WTC11 (cell line): Measurements from ENCODE around the gene NAALADL2. TPM values are rescaled to one million over a fixed set of nuclear protein-coding genes. Genes with fewer than 3 reads are reported as not detected.
"Not testable (repeated sequence)": the region's sequence is repeated elsewhere in the genome, so short reads cannot be mapped to it uniquely, and the experiment has no call there.

Source experiments
- ATAC-seq: fragments of 200-7000 bp; cut with Tn5 transposase; 2 replicates; pipeline ENCODE4 v1.10.0; 2021; ENCODE audit warnings: mild to moderate bottlenecking, moderate library complexity
- CTCF ChIA-PET: fragments of 300-600 bp; sonication (Branson Sonifier 250); formaldehyde crosslinking; loops from one replicate; lab custom pipeline; 2021; ENCODE audit warnings: antibody characterized with exemption; lab: Charles Lee
- POLR2A ChIA-PET: fragments of 350-600 bp; sonication (Branson Sonifier 250); formaldehyde crosslinking; loops from one replicate; lab custom pipeline; 2021; ENCODE audit warnings: antibody characterized with exemption; lab: Charles Lee
- DNase-seq: peaks from one replicate; pipeline ENCODE4 v3.0.0; 2021; ENCODE audit warnings: low spot score
- H3K27ac Mint-ChIP-seq: 2 replicates; pipeline ENCODE4 v1.8.0; 2021; ENCODE audit warnings: mixed read lengths
- H3K27me3 Mint-ChIP-seq: 2 replicates; pipeline ENCODE4 v1.8.0; 2021; ENCODE audit warnings: low read depth, mild to moderate bottlenecking, moderate library complexity, mixed read lengths
- H3K36me3 Mint-ChIP-seq: 2 replicates; pipeline ENCODE4 v1.8.0; 2021; ENCODE audit warnings: mixed read lengths
- H3K4me1 Mint-ChIP-seq: 2 replicates; pipeline ENCODE4 v1.8.0; 2022; ENCODE audit warnings: mixed read lengths
- H3K4me3 Mint-ChIP-seq: 2 replicates; pipeline ENCODE4 v1.8.0; 2021; ENCODE audit warnings: mild to moderate bottlenecking, moderate library complexity, mixed read lengths
- H3K9me3 Mint-ChIP-seq: 2 replicates; pipeline ENCODE4 v1.8.0; 2021; ENCODE audit warnings: mixed read lengths
- CBFB ChIP-seq: sonication (generic); formaldehyde crosslinking; IDR thresholded peaks from 2 replicates; pipeline ENCODE4 v1.8.1; 2022; ENCODE audit warnings: mild to moderate bottlenecking, low read depth, missing genetic modification reagents
- CREB1 ChIP-seq: sonication (generic); formaldehyde crosslinking; IDR thresholded peaks from 2 replicates; pipeline ENCODE4 v1.8.0; 2023; ENCODE audit warnings: mild to moderate bottlenecking, missing genetic modification reagents
- ETV6 ChIP-seq: sonication (generic); formaldehyde crosslinking; IDR thresholded peaks from 2 replicates; pipeline ENCODE4 v1.8.1; 2022; ENCODE audit warnings: mild to moderate bottlenecking, missing genetic modification reagents
- GRHL2 ChIP-seq: fragments of 250-450 bp; sonication (Bioruptor Pico); IDR thresholded peaks from 2 replicates; pipeline ENCODE4 v1.8.0; 2022; ENCODE audit warnings: mild to moderate bottlenecking, moderate library complexity; ENCODE audit not compliant: insufficient replicate concordance, severe bottlenecking
- MXD4 ChIP-seq: fragments of 250-450 bp; sonication (Bioruptor Pico); IDR thresholded peaks from 2 replicates; pipeline ENCODE4 v1.8.0; 2021; ENCODE audit warnings: mild to moderate bottlenecking, moderate library complexity, borderline replicate concordance
- NFYB ChIP-seq: sonication (generic); formaldehyde crosslinking; conservative IDR thresholded peaks from 2 replicates; pipeline ENCODE4 v1.8.0; 2022; ENCODE audit warnings: low read depth, missing genetic modification reagents
- PRRX2 ChIP-seq: fragments of 250-450 bp; sonication (Bioruptor Pico); IDR thresholded peaks from 2 replicates; pipeline ENCODE4 v1.8.0; 2021; ENCODE audit warnings: mild to moderate bottlenecking
- SOX15 ChIP-seq: fragments of 250-450 bp; sonication (Bioruptor Pico); IDR thresholded peaks from 2 replicates; pipeline ENCODE4 v1.9.0; 2021; ENCODE audit warnings: mild to moderate bottlenecking
- SP1 ChIP-seq: sonication (generic); formaldehyde crosslinking; conservative IDR thresholded peaks from 2 replicates; pipeline ENCODE4 v1.8.1; 2022; ENCODE audit warnings: missing genetic modification reagents
- STAT6 ChIP-seq: sonication (generic); formaldehyde crosslinking; conservative IDR thresholded peaks from 2 replicates; pipeline ENCODE4 v1.8.1; 2023; ENCODE audit warnings: mild to moderate bottlenecking, low read depth, missing genetic modification reagents, moderate library complexity
- TP53 ChIP-seq: sonication (generic); formaldehyde crosslinking; IDR thresholded peaks from 2 replicates; pipeline ENCODE4 v1.8.1; 2023; ENCODE audit warnings: mild to moderate bottlenecking, missing genetic modification reagents
- USF1 ChIP-seq: sonication (generic); formaldehyde crosslinking; IDR thresholded peaks from 2 replicates; pipeline ENCODE4 v1.8.0; 2022; ENCODE audit warnings: mild to moderate bottlenecking, missing genetic modification reagents
- ZBTB43 ChIP-seq: sonication (generic); formaldehyde crosslinking; IDR thresholded peaks from 2 replicates; pipeline ENCODE4 v1.8.1; 2023; ENCODE audit warnings: mild to moderate bottlenecking, missing genetic modification reagents
- ZNF121 ChIP-seq: sonication (generic); formaldehyde crosslinking; IDR thresholded peaks from 2 replicates; pipeline ENCODE4 v1.8.0; 2023; ENCODE audit warnings: missing genetic modification reagents
- ZNF138 ChIP-seq: sonication (generic); formaldehyde crosslinking; conservative IDR thresholded peaks from 2 replicates; pipeline ENCODE4 v1.8.1; 2022; ENCODE audit warnings: mild to moderate bottlenecking, moderate library complexity, missing genetic modification reagents
- ZNF423 ChIP-seq: fragments of 250-450 bp; sonication (Bioruptor Pico); IDR thresholded peaks from 2 replicates; pipeline ENCODE4 v2.1.2; 2022; ENCODE audit warnings: mild to moderate bottlenecking, moderate library complexity
- total RNA-seq: library from RNA; stranded (reverse); gene quantifications from 3 replicates; pipeline ENCODE4 v1.2.3, GENCODE V29; 2021
- TF ChIP-seq, protein P1 (sequence below): sonication (generic); formaldehyde crosslinking; IDR thresholded peaks from 2 replicates; pipeline ENCODE4 v1.8.0; 2022; ENCODE audit warnings: mild to moderate bottlenecking, missing genetic modification reagents
- TF ChIP-seq, protein P2 (sequence below): sonication (generic); formaldehyde crosslinking; IDR thresholded peaks from 2 replicates; pipeline ENCODE4 v1.8.0; 2022; ENCODE audit warnings: missing genetic modification reagents
- TF ChIP-seq, protein P3 (sequence below): fragments of 250-450 bp; sonication (Bioruptor Pico); IDR thresholded peaks from 2 replicates; pipeline ENCODE4 v1.9.0; 2021; ENCODE audit warnings: moderate library complexity, mild to moderate bottlenecking, inconsistent platforms, borderline replicate concordance
- TF ChIP-seq, protein P4 (sequence below): fragments of 250-450 bp; sonication (Bioruptor Pico); conservative IDR thresholded peaks from 2 replicates; pipeline ENCODE4 v1.9.0; 2021; ENCODE audit warnings: mild to moderate bottlenecking
- TF ChIP-seq, protein P5 (sequence below): sonication (generic); formaldehyde crosslinking; IDR thresholded peaks from 2 replicates; pipeline ENCODE4 v1.8.1; 2023; ENCODE audit warnings: mild to moderate bottlenecking, missing genetic modification reagents, moderate library complexity

NAALADL2 gene
- total RNA-seq, 1 experiment from 2014 or later, result 1.2 TPM

DNA sequence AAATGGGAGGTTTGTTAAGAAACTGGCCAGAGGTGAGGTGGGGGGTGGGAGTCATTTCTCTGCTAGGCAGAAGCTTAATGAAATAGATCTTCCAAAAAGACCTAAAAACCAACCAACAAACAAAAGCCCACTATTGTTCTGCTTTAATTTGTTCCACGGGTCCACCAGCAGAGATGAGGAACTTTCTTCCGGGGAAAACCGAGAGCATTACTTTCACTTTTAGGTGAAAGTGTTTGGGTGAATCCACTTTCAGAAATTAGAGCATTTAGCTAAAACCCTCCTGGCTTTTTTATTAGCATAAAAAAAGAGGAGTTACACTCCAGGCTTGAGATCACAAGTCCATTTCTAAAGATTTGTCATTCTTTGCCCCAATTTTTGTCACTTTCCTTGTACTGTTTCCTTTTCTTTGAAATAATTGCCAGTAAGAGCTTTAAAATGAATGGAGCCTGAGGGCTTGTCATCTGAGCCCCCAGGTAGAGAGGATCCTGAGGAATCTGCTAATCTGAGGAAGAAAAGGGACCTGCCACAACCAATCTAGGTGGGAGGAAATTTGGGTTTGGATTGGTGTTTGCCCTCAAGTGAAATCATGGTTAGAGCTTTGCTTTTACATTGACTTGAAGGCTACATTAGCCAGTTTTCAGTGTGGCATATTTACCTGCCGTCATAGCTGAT, 667.6 kb downstream of the NAALADL2 start (continued):
- TF ChIP-seq ZNF423 (CRISPR knock-in tag) (no peak), ZNF138 (CRISPR knock-in tag) (no peak), SOX15 (CRISPR knock-in tag) (no peak), STAT6 (no peak), SP1 (CRISPR knock-in tag) (no peak), ZNF121 (CRISPR knock-in tag) (no peak), CREB1 (CRISPR knock-in tag) (no peak), CBFB (CRISPR knock-in tag) (no peak)
- TF ChIP-seq, protein P1, sequence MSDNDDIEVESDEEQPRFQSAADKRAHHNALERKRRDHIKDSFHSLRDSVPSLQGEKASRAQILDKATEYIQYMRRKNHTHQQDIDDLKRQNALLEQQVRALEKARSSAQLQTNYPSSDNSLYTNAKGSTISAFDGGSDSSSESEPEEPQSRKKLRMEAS (CRISPR knock-in tag), result no peak
- TF ChIP-seq, all 79 proteins: peak for 0

DNA sequence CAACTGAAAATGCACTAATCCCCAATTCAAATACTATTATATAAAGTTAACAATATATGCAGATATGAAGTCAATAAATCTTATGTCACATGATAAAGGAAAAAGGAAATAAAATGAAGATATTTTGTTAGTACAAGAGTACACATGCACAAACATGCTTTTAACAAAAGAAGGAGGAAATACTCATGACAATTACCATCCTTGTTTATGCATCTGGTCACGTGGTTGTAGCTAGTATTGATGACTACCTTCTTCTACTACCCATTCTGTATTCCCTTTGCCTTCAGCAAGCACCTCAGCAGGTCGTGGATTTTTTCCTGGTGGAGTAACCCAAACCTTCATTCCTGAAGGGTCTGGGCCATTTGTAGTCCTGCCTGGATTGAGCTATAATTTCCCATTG, 669.6 kb downstream of the NAALADL2 start:
- Mint-ChIP-seq H3K9me3 (peaks cover 33% of the 10 kb centered on the region), H3K4me1 (peaks cover 37% of the 10 kb centered on the region), H3K36me3 (peaks cover 16% of the 10 kb centered on the region)
- CTCF ChIA-PET, ATAC-seq, POLR2A ChIA-PET, H3K27ac Mint-ChIP-seq, DNase-seq, H3K4me3 Mint-ChIP-seq, H3K27me3 Mint-ChIP-seq: not testable (repeated sequence)

- no peak overlapping the region for H3K27ac Mint-ChIP-seq
- DNase-seq (no peak), ATAC-seq (no peak)
- ChIA-PET POLR2A (no interaction called here), CTCF (no interaction called here)
- peaks cover 10% of the 10 kb centered on the region for H3K9me3 Mint-ChIP-seq
- H3K4me3 Mint-ChIP-seq, result no peak overlapping the region
- no peaks in the 10 kb centered on the region for H3K27me3 Mint-ChIP-seq
- H3K36me3 Mint-ChIP-seq, result peaks cover 3% of the 10 kb centered on the region; the same call in 1 of the 2 replicates
- peaks cover 18% of the 10 kb centered on the region for H3K4me1 Mint-ChIP-seq
- no peak for TF ChIP-seq NFYB
- TF ChIP-seq ETV6 (CRISPR knock-in tag), result no peak
- TF ChIP-seq, protein P2, sequence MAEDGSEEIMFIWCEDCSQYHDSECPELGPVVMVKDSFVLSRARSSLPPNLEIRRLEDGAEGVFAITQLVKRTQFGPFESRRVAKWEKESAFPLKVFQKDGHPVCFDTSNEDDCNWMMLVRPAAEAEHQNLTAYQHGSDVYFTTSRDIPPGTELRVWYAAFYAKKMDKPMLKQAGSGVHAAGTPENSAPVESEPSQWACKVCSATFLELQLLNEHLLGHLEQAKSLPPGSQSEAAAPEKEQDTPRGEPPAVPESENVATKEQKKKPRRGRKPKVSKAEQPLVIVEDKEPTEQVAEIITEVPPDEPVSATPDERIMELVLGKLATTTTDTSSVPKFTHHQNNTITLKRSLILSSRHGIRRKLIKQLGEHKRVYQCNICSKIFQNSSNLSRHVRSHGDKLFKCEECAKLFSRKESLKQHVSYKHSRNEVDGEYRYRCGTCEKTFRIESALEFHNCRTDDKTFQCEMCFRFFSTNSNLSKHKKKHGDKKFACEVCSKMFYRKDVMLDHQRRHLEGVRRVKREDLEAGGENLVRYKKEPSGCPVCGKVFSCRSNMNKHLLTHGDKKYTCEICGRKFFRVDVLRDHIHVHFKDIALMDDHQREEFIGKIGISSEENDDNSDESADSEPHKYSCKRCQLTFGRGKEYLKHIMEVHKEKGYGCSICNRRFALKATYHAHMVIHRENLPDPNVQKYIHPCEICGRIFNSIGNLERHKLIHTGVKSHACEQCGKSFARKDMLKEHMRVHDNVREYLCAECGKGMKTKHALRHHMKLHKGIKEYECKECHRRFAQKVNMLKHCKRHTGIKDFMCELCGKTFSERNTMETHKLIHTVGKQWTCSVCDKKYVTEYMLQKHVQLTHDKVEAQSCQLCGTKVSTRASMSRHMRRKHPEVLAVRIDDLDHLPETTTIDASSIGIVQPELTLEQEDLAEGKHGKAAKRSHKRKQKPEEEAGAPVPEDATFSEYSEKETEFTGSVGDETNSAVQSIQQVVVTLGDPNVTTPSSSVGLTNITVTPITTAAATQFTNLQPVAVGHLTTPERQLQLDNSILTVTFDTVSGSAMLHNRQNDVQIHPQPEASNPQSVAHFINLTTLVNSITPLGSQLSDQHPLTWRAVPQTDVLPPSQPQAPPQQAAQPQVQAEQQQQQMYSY (CRISPR knock-in tag), result no peak
- no peak for TF ChIP-seq MXD4 (CRISPR knock-in tag)
- no peak for TF ChIP-seq TP53 (CRISPR knock-in tag)
- TF ChIP-seq PRRX2, result no peak
- TF ChIP-seq, protein P3, sequence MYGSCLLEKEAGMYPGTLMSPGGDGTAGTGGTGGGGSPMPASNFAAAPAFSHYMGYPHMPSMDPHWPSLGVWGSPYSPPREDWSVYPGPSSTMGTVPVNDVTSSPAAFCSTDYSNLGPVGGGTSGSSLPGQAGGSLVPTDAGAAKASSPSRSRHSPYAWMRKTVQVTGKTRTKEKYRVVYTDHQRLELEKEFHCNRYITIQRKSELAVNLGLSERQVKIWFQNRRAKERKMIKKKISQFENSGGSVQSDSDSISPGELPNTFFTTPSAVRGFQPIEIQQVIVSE (CRISPR knock-in tag), result no peak
- TF ChIP-seq SP1 (CRISPR knock-in tag), result no peak
- TF ChIP-seq GRHL2 (CRISPR knock-in tag), result no peak
- TF ChIP-seq USF1 (CRISPR knock-in tag), result no peak
- TF ChIP-seq, protein P4, sequence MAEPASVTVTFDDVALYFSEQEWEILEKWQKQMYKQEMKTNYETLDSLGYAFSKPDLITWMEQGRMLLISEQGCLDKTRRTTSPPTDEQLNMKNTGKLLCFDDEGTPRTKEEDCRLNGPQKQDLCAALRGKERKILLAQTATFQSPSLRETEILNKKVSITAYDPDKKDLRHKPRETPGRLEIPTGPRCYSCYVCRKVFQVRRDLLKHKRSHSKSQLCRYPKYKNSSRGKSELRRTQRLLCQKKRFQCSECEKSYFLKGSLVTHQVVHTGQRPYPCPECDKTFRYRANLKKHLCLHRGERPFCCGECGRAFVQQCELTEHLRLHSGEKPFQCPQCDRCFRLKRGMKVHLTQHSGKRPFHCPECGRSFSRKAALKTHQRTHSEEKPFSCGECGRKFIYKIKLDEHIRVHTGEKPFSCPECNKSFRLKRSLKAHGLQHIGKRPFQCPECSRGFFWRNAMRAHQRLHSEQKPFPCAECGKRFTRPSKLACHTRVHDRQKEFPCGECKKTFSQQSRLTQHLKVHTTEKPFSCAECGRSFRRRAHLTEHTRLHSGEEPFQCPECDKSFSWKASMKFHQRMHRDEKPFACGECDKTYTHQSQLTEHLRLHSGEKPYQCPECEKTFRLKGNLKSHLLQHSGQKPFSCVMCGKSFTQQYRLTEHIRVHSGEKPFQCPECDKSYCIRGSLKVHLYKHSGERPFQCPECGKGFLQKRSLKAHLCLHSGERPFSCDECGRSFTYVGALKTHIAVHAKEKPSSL (CRISPR knock-in tag), result no peak
- TF ChIP-seq, protein P5, sequence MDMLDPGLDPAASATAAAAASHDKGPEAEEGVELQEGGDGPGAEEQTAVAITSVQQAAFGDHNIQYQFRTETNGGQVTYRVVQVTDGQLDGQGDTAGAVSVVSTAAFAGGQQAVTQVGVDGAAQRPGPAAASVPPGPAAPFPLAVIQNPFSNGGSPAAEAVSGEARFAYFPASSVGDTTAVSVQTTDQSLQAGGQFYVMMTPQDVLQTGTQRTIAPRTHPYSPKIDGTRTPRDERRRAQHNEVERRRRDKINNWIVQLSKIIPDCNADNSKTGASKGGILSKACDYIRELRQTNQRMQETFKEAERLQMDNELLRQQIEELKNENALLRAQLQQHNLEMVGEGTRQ (CRISPR knock-in tag), result no peak
- no peak for TF ChIP-seq ZBTB43 (CRISPR knock-in tag)
Observed at GRCh38 chr3:175535351-175535750, 676.2 kb downstream of the NAALADL2 start.
